Adrenal gland (tissue), 12 donors: ENCODE data around the gene LSMEM2. TPM values are rescaled to one million over a fixed set of nuclear protein-coding genes. Genes with fewer than 3 reads are reported as not detected.

Experiments
- DNase-seq, 7 donors: peaks; one replicate each; pipeline ENCODE4 v3.0.0-alpha.2; 2019 to 2020
- H3K27ac ChIP-seq, 5 donors: fragments of 200-600 bp; sonication (generic) in 4 of 5; 1 replicate in 3 of 5; 2 replicates in 2 of 5; pipeline versions ENCODE4 v1.5.1 to v1.8.0; 2016 to 2020; ENCODE audit warnings: mild to moderate bottlenecking in 1 of 5
- H3K27me3 ChIP-seq: fragments of 200-600 bp; 2 replicates; pipeline ENCODE4 v1.8.0; 2021
- H3K36me3 ChIP-seq, 2 donors: fragments of 200-600 bp; replicated peaks in 1 of 2; 1 replicate in 1 of 2; 2 replicates in 1 of 2; pipeline versions ENCODE4 v1.5.1 to v1.8.0; 2018 to 2022
- H3K4me1 ChIP-seq, 2 donors: fragments of 200-600 bp; replicated peaks in 1 of 2; 1 replicate in 1 of 2; 2 replicates in 1 of 2; pipeline versions ENCODE4 v1.5.1 to v1.8.0; 2018 to 2021
- H3K4me3 ChIP-seq, 4 donors: fragments of 200-600 bp; sonication (generic) in 3 of 4; one replicate each; pipeline ENCODE4 v1.5.1; 2016 to 2018
- H3K9me3 ChIP-seq, 3 donors: fragments of 200-600 bp; sonication (generic) in 1 of 3; replicated peaks in 1 of 3; 1 replicate in 2 of 3; 2 replicates in 1 of 3; pipeline versions ENCODE4 v1.5.1 to v1.8.0; 2016 to 2021
- CTCF ChIP-seq, 6 experiments: fragments of 450-650 bp in 4 of 6; fragments of 200-600 bp in 2 of 6; sonication (generic) in 1 of 6; IDR thresholded peaks; 1 replicate in 5 of 6; 2 replicates in 1 of 6; pipeline versions ENCODE4 v1.5.1 to v1.8.0; 2016 to 2021; ENCODE audit warnings: antibody characterized with exemption in 6 of 6, mild to moderate bottlenecking in 2 of 6, moderate library complexity in 1 of 6
- POLR2A ChIP-seq, 2 donors: fragments of 450-650 bp; IDR thresholded peaks; one replicate each; pipeline ENCODE4 v1.6.1; 2017; ENCODE audit warnings: antibody characterized with exemption in 2 of 2, mild to moderate bottlenecking in 2 of 2, moderate library complexity in 1 of 2
- WGBS, 4 donors: extraction: QIAGEN DNeasy Blood & Tissue Kit in 2 of 4; methylation state at CpG; one replicate each; pipeline versions ENCODE4 v1.1.5 to v1.1.7; 2013 to 2017; 5-methylcytosine and 5-hydroxymethylcytosine counted together
- intact Hi-C, 2 donors: fragments of 100-400 bp; cut with DNase I; formaldehyde crosslinking; loops; one replicate each; pipeline versions ENCODE4 v1.14.1 to v1.15.0; 2022 to 2023
- polyA plus RNA-seq, 3 donors: library from polyadenylated mRNA; stranded (reverse); fragments of 200-250 nt in 2 of 3; fragments of 350-450 nt in 1 of 3; fragmentation: Illumina TruSeq in 1 of 3; extraction: RNeasy Lipid Tissue Mini Kit (QIAGEN cat#74804) in 1 of 3; gene quantifications; one replicate each; pipeline ENCODE4 v1.2.3, GENCODE V29; 2013 to 2014
- total RNA-seq, 9 donors: library from RNA; depleted of rRNA in 4 of 9; stranded (reverse); fragments of >200 nt in 4 of 9; fragments of 120-200 nt in 1 of 9; fragmentation: NEBNext Ultra II Directional in 1 of 9; extraction: Animal tissue kit (Norgen Biotek cat#: 25700) in 1 of 9; gene quantifications; one replicate each; pipeline versions ENCODE4 v1.1.0 to v1.2.4, GENCODE V29; 2013 to 2023
- donor health status: healthy with polysubstance abuse.
- donor health status: Bipolar disorder and iron deficiency.
- donor health status: DM: yes; HTN: yes; CAD: no.
- donor health status: DM: no; HTN: no; CAD: no.
- donor health status: DM: no; HTN: no; CAD: no.
- donor health status: DM: yes; HTN: yes; CAD: no.

LSMEM2 gene
- total and polyA plus RNA-seq, 12 donors: 0.09 to 0.76 (median 0.47) TPM; not detected in 5

- intact Hi-C loops: no loop called here
- WGBS, 4 donors: 0 to 1% (median 1%) methylated on average over 6 to 12 of the region's 12 CpGs
- Histone ChIP-seq H3K9me3 (no peaks in the 10 kb centered on the region), H3K4me3 (peak overlapping the region in 2 of 4 donors; percentile 26 to 52), H3K27ac (peak overlapping the region; percentile 75 to 95 (median 93)), H3K36me3 (no peaks in the 10 kb centered on the region), H3K4me1 (peaks cover 26 to 48% of the 10 kb centered on the region in 2 donors), H3K27me3 (no peaks in the 10 kb centered on the region)
- TF ChIP-seq POLR2A (IDR thresholded peaks at IDR 0.05) (no peak), CTCF (IDR thresholded peaks at IDR 0.05) (no peak)
- DNase-seq: no peak
Observed at GRCh38 chr3:50299638-50299928, 20.7 kb downstream of the LSMEM2 start.

- WGBS, 4 donors: 43 to 54% (median 44%) methylated on average over 11 to 12 of the region's 12 CpGs
- no peaks in the 10 kb centered on the region for H3K9me3 ChIP-seq
- H3K27me3 ChIP-seq: no peaks in the 10 kb centered on the region
- H3K36me3 ChIP-seq: no peaks in the 10 kb centered on the region
- TF ChIP-seq CTCF (IDR thresholded peaks at IDR 0.05): no peak
- no peak for TF ChIP-seq POLR2A (IDR thresholded peaks at IDR 0.05)
- peak in 4 of 7 donors; percentile 36 to 69 (median 62) for DNase-seq
- H3K4me1 ChIP-seq: peaks cover 26 to 48% of the 10 kb centered on the region in 2 donors
- peak overlapping the region in 2 of 4 donors; percentile 26 to 52 for H3K4me3 ChIP-seq
- H3K27ac ChIP-seq: peak overlapping the region; percentile 75 to 95 (median 93)
- intact Hi-C loops: no loop called here
Observed at GRCh38 chr3:50299929-50300680, 21.2 kb downstream of the LSMEM2 start.

GRCh38 chr3:50300681-50301254, 21.9 kb downstream of the LSMEM2 start:
- Histone ChIP-seq H3K27ac (peak overlapping the region in 4 of 5 donors; percentile 91 to 95 (median 94)), H3K4me1 (peaks cover 26 to 48% of the 10 kb centered on the region in 2 donors), H3K4me3 (no peak overlapping the region), H3K36me3 (no peaks in the 10 kb centered on the region), H3K9me3 (no peaks in the 10 kb centered on the region), H3K27me3 (no peaks in the 10 kb centered on the region)
- 78 to 95% (median 94%) methylated on average over 5 to 6 of the region's 6 CpGs for WGBS, 4 donors
- intact Hi-C loops: no loop called here
- peak in 1 of 7 donors; percentile 37 for DNase-seq
- no peak for TF ChIP-seq CTCF (IDR thresholded peaks at IDR 0.05)
- TF ChIP-seq POLR2A (IDR thresholded peaks at IDR 0.05): no peak

- WGBS, 4 donors: 78 to 80% (median 79%) methylated on average over 13 to 32 of the region's 32 CpGs
- Histone ChIP-seq H3K27ac (peak overlapping the region in 4 of 5 donors; percentile 68 to 86 (median 76)), H3K27me3 (no peaks in the 10 kb centered on the region), H3K9me3 (no peaks in the 10 kb centered on the region), H3K4me3 (peak overlapping the region in 1 of 4 donors; percentile 35), H3K4me1 (peaks cover 26 to 48% of the 10 kb centered on the region in 2 donors), H3K36me3 (no peaks in the 10 kb centered on the region)
- intact Hi-C loops: no loop called here
- peak in 3 of 7 donors; percentile 49 to 59 (median 49) for DNase-seq
- TF ChIP-seq CTCF (IDR thresholded peaks at IDR 0.05) (no peak), POLR2A (IDR thresholded peaks at IDR 0.05) (no peak)
Observed at GRCh38 chr3:50302095-50303012, 23.5 kb downstream of the LSMEM2 start.
